Measurements from ENCODE around the gene GATD1. TPM values are rescaled to one million over a fixed set of nuclear protein-coding genes. Genes with fewer than 3 reads are reported as not detected.

Gene GATD1
- total RNA-seq, 2 donors from 2014 or later: 13.3 to 29.8 TPM

GRCh38 chr11:722346-722811 lies 54.9 kb downstream of the GATD1 start:
- no peaks in the 10 kb centered on the region for H3K36me3 ChIP-seq
- no peak overlapping the region for H3K4me3 ChIP-seq
- H3K9me3 ChIP-seq: no peaks in the 10 kb centered on the region
- TF ChIP-seq CTCF (IDR thresholded peaks at IDR 0.05): no peak
- H3K27me3 ChIP-seq: peaks cover 4 to 20% of the 10 kb centered on the region in 2 donors
- peaks cover 0 to 33% of the 10 kb centered on the region in 2 donors for H3K4me1 ChIP-seq
- no peak overlapping the region for H3K27ac ChIP-seq
- DNase-seq (ENCODE audit: low spot score): no peak

- H3K27me3 ChIP-seq: peaks cover 4 to 20% of the 10 kb centered on the region in 2 donors
- DNase-seq (ENCODE audit: low spot score): no peak
- no peaks in the 10 kb centered on the region for H3K36me3 ChIP-seq
- no peak overlapping the region for H3K4me3 ChIP-seq
- H3K9me3 ChIP-seq: no peaks in the 10 kb centered on the region
- no peak overlapping the region for H3K27ac ChIP-seq
- H3K4me1 ChIP-seq: peaks cover 0 to 28% of the 10 kb centered on the region in 2 donors
- no peak for TF ChIP-seq CTCF (IDR thresholded peaks at IDR 0.05)
These were observed 55.4 kb downstream of the GATD1 start for GRCh38 chr11:721741-722345.

- Histone ChIP-seq H3K4me3 (no peak overlapping the region), H3K4me1 (peaks cover 0 to 23% of the 10 kb centered on the region in 2 donors), H3K27ac (no peak overlapping the region), H3K27me3 (peaks cover 4 to 20% of the 10 kb centered on the region in 2 donors), H3K9me3 (no peaks in the 10 kb centered on the region), H3K36me3 (no peaks in the 10 kb centered on the region)
- TF ChIP-seq CTCF (IDR thresholded peaks at IDR 0.05): no peak
- no peak for DNase-seq (ENCODE audit: low spot score)
These were observed 56.0 kb downstream of the GATD1 start for GRCh38 chr11:721247-721740.

GRCh38 chr11:720642-721246 lies 56.5 kb downstream of the GATD1 start:
- no peaks in the 10 kb centered on the region for H3K9me3 ChIP-seq
- peaks cover 0 to 17% of the 10 kb centered on the region in 2 donors for H3K27me3 ChIP-seq
- DNase-seq (ENCODE audit: low spot score): no peak
- H3K27ac ChIP-seq: no peak overlapping the region
- no peak for TF ChIP-seq CTCF (IDR thresholded peaks at IDR 0.05)
- peak overlapping the region in 1 of 2 donors; percentile 25 for H3K4me3 ChIP-seq
- no peaks in the 10 kb centered on the region for H3K36me3 ChIP-seq
- peaks cover 0 to 17% of the 10 kb centered on the region in 2 donors for H3K4me1 ChIP-seq

GRCh38 chr11:720017-720641 lies 57.2 kb downstream of the GATD1 start:
- Histone ChIP-seq H3K36me3 (no peaks in the 10 kb centered on the region), H3K9me3 (no peaks in the 10 kb centered on the region), H3K27me3 (peaks cover 0 to 10% of the 10 kb centered on the region in 2 donors), H3K4me1 (peaks cover 0 to 12% of the 10 kb centered on the region in 2 donors), H3K27ac (no peak overlapping the region), H3K4me3 (no peak overlapping the region)
- DNase-seq (ENCODE audit: low spot score): no peak
- TF ChIP-seq CTCF (IDR thresholded peaks at IDR 0.05): no peak

All from right atrium auricular region (tissue), 2 donors.